GM19463 (cell line): Measurements from ENCODE around the gene ARL14.
A peak's percentile ranks its signal among the peaks of the same experiment; 100 is the strongest.

Source experiments
- ATAC-seq: cut with Tn5 transposase; IDR thresholded peaks from one replicate; pipeline ENCODE4 v1.9.1; 2021; ENCODE audit warnings: mild to moderate bottlenecking, moderate library complexity; ENCODE audit not compliant: unreplicated experiment

The ARL14 gene

GRCh38 chr3:160676547-160677303 is at the start of gene ARL14:
Gene ARL14, plus strand, starts transcription at chr3:160677160. Its CDS starts 187 bp downstream, at chr3:160677347.
- peak; percentile 64 for ATAC-seq

DNA sequence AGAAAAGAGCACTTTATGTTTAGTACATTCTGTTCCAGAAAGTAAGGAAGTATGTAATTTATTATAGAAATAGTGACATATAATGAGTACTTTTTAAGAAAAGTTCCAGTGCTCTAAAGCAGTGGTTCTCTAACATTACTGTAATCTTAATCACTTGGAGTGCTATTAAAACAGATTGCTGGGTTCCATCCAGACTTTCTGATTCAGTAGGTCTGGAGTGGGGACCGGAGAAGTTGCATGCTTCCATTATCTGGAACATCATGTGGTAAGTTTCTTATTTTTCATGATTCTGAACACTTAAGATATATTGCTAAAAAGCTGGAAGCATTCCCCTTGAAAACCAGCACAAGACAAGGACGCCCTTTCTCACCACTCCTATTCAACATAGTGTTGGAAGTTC is 47.5 kb upstream of the ARL14 start:
- ATAC-seq = no peak

GRCh38 chr3:160633361-160634083 is 43.4 kb upstream of the ARL14 start:
- ATAC-seq = no peak

DNA sequence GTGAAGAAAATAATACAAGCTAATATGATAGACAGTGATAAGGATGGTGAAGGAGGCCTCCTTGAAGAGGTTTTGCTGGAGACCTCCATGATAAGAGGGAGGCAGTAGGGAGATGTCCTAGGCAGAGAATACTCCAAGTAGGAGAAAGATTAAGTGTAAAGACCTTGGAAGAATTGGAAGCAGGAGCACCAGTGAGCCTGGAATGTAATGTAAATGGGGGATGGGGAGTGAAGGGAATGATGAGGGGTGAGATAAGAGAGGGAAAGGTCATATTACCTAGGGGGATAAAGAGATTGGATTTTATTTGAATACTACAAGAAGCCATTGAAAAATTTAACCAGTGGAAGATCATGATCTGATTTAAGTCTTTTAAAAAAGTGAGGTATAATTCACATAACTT is 41.7 kb upstream of the ARL14 start:
- no peak for ATAC-seq

DNA sequence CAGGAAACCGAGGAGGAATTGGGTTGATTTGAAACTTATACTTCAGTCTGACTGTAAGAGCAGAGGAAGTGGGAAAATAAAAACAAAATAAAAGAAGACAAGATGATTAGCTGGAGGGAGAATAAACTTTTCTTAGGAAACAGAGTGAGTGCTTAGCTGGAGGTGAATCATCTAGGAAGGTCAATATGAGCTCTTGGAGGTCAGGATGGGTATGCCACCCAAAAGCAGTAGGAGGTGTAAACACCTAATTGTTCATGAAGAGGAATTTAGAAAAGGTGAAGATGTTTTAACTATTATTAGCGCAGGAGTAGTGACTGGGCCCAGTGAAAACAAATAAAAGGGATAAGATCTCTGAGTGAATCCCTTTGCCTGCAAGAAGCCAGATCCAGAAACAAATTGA is 39.9 kb upstream of the ARL14 start:
- ATAC-seq = no peak

DNA sequence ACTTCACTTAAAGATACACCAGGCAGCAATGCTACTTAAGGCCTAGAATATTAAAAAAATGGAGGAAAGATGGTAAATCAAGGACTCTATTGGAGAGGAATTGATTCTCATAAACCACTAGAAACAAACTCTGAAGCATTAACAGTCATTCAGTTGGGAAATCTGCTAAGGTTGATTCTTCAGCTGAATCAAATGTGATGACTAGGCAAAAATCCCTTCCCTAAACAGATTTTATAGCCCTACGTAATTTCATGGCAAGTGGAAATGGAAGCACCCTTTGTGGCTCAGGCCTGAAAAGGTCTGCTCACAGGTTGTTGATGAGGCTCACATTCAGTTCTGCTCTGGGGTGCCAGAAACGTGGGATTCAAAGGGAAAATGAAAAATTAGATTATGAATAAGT is 38.8 kb upstream of the ARL14 start:
- no peak for ATAC-seq

GRCh38 chr3:160641665-160642309 is 35.2 kb upstream of the ARL14 start:
- ATAC-seq = no peak

DNA sequence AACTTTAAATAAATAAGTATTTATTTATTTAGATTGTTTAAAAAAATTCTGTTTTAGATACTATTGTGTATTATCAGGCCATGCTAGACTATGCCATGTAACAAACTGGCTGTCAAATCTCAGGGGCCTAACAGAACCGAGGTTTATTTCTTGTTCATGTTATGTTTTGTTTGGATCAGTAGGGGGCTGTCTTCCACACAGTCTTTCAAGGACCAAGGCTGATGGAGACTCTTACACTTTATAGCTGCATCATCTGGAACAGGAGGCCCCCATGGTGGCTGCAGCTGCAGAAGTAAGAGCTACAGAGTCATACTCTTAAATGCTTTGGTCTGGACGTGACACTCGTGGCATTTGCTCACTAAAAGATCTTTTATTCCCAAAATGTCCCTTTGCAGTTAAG is 33.0 kb upstream of the ARL14 start:
- ATAC-seq = peak; percentile 72

DNA sequence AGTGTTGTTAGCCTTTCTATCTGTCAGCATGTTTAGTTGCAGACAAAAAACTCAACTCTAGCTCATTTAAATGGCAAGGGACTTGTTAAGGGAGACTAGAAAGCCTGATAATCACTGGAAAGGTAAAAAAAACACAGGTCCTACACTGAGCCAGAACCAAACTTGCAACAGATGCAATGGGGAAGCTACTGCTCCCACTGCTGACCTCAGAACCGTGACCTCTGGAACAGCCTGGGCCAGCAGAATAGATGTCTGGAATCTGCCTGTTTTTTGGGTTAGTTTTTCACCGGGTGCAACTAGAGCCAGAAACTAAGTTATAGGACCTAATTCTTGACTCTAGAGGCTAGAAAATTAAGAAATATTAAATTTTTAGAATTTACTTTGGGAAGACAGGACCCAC is 32.5 kb upstream of the ARL14 start:
- ATAC-seq = no peak

DNA sequence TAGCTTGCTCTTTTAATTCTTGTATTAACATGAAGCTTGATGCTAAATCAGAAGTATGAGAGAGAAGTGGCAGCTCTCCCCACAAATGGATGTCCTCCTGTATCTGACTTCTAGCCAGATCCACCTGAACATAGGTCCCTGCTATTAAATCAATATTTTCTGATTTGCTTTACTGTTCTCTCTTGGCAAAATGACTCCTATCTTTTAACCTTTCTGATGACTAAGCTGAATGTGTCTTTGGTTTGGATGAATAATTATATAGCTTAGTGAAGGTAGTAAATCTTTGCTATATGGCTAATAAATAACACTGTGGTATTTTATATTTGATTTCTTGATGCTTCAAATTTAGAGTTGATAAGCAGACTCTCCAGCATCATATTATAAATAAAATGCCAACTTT is 28.3 kb upstream of the ARL14 start:
- ATAC-seq = no peak

DNA sequence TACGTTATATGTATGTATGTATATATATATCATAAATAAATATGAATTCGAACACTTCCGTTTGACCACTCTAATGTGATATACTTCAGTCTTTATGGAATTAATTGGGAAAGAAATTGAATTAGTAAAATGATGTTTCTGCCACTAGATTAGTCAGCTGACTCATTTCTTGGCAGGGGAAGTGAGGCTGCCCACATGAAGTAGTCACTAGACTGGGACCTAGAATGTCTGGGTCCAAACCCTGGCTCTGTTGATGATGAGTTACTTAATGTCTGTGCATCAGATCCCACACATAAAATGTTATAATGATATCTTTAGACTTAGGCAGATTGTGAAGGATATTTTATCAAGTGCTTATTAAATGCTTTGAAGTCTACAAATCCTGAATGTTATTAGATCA is 27.4 kb upstream of the ARL14 start:
- ATAC-seq = no peak

- ATAC-seq = no peak
Measured at GRCh38 chr3:160653512-160653911, 23.4 kb upstream of the ARL14 start.

DNA sequence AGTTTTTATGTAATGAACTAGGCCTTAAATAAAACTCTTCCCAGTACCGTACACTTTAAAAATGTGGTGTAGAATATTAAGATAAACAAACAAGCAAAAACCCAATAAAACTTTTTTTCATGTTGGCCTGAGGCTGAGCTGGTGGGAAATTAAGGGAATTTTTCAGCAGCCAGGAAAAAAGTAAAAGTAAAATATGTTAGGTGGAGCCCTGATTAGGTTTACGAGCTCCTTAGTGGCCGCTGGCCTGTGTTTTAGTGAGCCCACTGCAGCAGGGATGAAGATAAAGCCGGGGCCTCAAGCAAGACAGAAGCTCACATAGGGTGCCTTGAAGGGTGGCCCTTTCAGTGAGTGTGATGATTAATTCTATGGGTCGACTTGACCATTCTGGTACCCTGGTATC is 16.1 kb upstream of the ARL14 start:
- ATAC-seq = no peak

GRCh38 chr3:160661660-160662059 is 15.3 kb upstream of the ARL14 start:
- ATAC-seq = no peak

DNA sequence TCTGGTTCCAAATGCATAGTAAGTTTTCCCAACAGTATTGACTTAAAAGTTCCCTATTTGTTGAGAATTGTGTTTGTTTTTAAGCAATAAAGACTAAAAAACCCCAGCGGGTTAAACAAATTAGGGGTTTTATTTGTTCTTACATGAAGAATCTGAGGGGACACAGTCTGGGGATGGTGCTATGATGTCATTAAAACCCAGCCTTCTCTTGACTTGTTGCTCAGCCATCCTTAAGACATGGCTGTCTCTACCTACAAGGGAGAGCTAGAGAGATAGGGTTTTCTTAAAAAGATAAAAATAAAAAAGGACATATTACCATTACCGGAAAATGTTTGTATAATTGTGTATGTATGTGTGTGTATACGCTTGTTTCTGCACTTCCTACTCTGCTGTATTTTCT is 11.7 kb upstream of the ARL14 start:
- no peak for ATAC-seq

GRCh38 chr3:160665784-160666526 is 11.0 kb upstream of the ARL14 start:
- peak; percentile 91 for ATAC-seq

GRCh38 chr3:160667452-160667851 is 9.5 kb upstream of the ARL14 start:
- ATAC-seq = no peak

GRCh38 chr3:160668454-160668853 is 8.5 kb upstream of the ARL14 start:
- no peak for ATAC-seq

GRCh38 chr3:160671231-160671630 is 5.7 kb upstream of the ARL14 start:
- peak; percentile 93 for ATAC-seq

DNA sequence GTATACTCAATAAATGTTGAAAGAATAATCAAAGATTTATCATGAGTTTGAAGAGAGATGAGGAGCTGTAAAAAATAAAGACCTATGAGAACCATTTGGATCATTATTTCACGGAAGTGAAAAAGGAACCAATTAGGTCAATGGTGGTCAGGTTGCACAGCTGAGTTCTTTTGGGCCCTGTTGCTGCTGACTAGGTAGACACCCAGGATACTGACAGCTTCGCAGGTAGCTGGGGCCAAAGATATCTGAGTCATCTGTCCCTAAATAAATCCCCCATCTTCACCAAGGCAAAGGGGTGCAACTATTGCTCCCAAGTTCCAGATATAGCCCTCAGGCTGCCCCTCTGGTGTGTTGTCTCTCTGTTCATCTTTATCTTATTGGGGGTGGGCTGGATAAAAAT is 5.0 kb upstream of the ARL14 start:
- no peak for ATAC-seq

- ATAC-seq = no peak
Measured at GRCh38 chr3:160673188-160673587, 3.8 kb upstream of the ARL14 start.
